ENCODE data around the gene SELENON.

The SELENON gene

DNA sequence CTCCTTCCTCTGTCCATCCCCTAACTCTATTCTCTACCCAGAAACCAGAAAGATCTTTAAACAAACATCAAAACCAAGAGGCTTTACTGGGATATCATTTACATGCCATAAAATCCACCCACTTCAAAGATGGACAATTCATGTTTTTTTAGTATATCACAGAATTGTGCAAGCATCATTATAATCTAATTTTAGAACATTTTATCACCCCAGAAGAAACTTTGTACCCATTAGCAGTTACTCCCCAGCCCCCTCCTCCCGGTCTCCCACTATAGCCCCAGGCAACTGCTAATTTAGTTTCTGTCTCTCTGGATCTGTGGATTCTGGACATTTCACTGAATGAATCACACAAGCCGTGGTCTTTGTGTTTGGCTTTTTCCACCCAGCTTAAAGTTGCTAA, 4.8 kb upstream of the SELENON start:
- no peak for DNase-seq

DNA sequence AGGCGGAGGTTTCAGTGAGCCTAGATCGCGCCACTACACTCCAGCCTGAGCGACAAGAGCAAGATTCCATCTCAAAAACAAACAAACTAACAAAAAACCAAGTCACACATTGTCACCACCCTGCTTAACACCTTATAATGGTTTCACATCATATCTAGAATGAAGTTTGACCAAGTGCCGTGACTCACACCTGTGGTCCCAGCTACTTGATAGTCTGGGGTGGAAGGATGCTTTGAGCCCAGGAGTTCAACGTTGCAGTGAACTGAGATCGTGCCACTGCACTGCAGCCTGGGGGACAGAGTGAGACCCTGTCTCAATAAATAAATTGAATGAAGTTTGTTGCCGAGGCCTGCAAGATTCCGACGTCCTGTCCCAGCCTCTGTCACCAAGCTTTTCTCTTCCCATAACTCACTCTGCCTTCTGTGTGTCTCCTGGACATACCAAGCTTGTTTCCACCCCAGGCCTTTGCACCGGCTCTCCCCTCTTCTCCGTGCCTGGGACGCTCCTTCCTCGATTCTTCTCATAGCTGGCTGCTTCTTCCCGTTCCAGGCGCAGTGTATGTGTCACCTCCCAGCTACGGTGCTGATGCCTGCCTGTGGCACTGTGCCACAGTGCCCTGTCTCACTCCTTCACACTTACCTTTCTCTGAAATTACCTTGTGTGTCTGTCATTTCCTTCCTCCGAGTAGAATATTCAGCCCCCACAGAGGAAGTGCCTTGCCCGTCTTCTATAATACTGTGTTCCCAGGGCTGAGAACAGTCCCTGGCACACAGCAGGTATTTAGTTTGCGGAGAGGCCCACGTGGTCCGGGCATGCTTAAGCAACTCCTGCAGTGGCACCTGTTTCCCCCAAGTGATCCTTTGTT, 3.8 kb upstream of the SELENON start:
- DNase-seq = peak in 1 of 2 donors; percentile 49

DNA sequence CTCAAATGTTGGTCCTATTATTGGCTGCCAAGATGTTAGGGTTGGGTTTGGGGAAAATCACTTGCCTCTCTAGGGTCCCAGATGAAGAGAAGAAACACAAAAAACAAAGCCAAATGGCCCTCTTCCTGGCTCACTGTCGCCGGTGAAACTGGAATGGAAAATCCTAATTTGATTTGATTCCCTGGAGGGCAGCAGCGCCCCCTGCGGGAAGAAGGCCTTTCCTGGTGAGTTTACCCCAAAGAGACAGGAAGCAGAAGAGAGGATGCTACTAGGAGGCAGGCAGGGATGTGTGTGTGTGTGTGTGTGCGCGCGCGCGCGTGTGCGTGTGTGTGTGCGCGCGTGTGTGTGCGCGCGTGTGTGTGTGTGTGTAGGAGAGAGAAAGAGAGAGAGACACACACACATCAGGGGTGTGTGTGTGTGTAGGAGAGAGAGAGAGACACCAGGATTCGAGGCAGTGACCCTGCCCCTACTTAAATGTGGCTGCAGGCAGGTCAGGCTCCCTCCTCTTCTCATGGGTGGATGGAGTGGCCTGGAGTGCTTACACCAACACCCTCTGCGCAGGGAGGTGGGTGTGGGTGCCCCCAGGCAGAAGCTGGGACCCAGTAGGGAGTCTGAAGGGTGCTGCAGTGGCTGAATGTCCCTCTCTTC, 3.1 kb upstream of the SELENON start:
- peak; percentile 92 to 95 for DNase-seq

DNA sequence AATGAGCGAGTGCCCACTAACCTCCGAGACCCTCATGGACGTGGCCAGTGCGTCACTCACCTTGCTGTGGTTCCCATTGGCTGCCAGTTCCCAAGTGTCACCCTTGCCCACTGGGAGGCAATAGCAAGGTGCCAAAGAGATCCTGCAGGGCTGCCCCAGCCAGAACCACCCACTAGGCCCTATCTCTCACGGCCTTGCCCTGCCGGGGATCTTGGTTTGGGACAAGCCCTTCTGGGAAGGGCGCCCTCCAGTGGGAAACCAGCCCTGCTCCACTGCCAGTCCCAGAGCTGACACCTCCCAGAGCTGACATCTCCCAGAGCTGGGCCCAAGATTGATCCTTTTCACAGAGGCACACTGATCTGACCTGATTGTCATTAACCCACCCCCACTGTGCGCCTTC, 2.1 kb upstream of the SELENON start:
- peak; percentile 54 to 64 for DNase-seq

DNA sequence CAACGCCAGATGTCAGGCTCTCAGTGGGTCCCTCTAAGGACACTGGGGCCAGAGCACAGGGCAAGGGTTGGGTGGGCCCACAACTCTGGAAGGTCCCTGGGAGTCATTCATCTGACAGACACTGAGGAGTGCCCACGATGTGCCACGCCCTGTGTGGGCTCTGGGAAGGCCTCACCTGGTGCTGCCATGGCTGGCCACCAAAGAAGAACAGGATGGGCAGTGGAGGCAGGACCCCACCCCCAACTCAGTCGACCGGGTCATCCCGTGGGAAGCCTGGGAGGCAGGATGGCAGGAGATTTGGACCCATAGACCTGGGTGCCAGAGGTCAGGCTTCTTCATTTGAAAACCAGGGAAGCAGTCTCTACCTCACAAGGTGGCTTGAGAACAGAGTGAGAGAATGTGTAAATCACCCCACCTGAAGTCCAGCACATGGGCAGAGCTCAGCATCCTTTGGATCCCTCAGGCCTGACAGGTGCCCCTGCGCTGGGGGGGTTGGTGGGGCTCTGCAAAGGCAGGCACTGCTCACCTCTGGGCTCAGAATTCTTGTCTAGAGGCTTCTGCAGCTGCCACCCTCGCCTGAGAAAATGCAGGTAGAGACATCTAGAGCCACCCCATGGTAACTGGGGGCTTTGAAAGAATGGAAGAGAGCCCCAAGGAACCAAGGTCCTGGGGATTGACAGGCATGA, 1.2 kb upstream of the SELENON start:
- DNase-seq = no peak

DNA sequence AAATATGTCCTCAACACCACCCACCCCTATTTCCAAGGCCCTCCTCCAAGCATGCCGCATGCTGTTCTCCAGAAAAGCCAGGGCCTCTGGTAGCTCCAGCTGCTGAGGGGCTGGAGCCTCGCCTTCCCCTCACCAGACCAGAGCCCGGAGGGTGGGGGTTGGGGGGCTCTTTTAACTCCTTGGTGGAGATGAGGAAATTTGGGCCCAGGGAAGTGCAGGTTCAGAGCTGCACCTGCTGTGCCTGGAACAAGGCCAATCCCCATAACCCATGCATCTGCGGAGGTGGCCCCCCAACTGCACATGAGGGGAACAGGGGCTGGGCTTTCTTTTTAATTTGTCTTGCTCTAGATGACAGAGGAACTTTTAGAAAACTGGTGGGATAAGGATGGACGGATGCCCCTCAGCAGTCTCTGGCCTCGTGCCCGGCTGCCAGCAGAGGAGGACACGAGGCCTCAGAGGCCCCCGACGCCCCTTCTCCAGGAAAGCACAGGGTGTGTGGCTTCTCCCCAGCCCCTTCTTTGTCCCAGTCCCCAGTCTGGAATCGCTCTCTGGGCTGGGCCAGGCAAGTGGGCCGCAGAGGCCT, 550 bp upstream of the SELENON start:
- DNase-seq = no peak

DNA sequence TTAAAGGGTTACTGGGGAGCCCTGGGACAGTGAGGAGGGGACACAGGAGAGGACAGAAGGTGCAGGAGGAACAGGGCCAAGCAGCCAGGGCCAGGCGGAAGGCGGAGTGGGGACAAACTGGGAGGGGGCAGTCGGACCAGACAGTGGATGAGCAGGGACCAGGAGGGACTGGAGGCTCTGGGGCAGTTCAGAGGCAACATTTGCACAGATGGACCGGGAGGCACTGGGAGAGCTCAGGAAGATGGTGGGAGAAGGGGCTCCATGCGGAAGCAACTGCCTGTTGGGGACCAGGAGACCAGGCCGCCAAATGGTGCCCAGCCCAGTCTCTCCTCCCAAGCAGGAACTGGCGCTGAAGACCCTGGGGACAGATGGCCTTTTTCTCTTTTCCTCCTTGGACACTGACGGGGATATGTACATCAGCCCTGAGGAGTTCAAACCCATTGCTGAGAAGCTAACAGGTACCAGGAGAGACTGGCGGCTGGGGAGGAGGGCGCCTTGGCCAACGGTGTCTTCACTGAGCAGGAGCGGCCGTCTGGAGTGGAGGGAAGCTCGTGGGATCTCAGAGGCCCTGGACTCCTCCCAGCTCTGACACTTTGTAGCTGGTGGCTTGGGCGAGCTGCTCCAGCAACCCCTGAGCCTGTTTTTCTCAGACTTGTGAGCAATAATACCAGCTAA, 847 bp downstream of the SELENON start:
- no peak for DNase-seq

DNA sequence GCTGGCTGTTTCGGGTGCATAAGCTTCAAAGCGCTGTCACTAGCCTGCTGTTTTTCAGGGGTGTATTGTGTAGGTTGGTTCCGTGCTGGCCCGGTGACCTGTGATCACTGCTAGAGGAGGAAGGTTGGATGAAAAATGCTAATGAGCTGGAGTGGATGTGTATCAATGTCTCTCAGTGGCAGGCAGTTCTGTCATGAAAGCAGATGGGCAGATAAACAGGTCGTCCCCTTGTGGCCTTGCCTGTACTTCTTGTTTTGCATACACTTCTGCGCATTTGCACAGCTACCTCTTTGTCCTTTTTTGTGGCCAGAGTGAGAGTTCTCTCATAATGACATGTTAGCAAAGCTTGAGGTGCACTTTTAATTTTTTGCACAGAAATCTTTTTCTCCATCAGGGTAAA, 2.9 kb downstream of the SELENON start:
- no peak for DNase-seq

DNA sequence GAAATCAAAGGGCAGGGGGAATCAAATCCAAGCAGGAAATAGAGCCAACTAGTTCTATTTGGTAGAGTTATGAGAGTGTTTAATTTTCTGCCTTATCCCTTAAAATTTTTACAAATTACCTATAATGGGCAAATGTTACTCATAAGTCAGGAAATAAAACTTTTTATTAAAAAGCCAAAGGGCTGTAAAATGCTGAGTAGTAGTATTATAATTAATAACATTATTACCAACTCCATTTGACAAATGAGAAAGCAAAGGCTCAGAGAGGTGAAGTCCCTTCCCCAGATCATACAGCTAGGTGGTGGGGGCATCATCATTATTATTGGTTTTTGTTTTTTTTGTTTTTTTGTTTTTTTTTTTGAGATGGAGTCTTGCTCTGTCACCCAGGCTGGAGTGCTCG, 3.4 kb downstream of the SELENON start:
- DNase-seq = no peak

DNA sequence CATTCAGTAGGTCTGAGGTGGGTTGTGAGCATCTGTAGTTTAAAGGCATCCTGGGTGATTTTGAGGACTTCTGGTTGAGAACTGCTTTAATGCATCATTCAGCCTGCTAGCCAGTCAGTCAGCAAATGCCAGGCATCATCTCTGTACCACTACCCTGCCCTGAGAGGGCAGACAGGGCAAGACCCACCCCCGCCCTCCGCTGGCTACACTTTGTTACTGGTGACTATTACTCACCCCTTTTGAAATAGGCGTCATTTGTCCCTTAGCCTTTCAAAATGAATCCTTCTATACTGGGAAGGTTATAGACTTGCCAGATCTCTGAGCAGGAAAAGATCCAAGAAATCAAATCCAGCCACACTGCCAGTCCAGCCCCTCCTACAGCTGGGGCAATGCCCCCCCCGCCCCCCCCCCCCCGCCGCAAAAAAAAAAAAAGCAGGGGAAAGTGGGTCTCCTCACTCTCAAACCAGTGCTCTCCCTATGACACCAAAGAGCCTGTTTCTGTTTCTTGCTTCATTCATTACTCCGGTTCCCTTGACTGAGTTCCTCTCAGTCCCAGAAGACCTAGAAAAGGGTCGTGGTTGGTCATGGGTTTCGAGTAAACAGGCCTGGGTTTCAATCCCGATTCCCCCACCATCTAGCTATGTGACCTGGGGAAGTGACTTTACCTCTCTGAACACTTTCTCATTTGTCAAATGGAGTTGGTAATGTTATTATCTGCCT, 4.4 kb downstream of the SELENON start:
- peak in 1 of 2 donors; percentile 46 for DNase-seq

DNA sequence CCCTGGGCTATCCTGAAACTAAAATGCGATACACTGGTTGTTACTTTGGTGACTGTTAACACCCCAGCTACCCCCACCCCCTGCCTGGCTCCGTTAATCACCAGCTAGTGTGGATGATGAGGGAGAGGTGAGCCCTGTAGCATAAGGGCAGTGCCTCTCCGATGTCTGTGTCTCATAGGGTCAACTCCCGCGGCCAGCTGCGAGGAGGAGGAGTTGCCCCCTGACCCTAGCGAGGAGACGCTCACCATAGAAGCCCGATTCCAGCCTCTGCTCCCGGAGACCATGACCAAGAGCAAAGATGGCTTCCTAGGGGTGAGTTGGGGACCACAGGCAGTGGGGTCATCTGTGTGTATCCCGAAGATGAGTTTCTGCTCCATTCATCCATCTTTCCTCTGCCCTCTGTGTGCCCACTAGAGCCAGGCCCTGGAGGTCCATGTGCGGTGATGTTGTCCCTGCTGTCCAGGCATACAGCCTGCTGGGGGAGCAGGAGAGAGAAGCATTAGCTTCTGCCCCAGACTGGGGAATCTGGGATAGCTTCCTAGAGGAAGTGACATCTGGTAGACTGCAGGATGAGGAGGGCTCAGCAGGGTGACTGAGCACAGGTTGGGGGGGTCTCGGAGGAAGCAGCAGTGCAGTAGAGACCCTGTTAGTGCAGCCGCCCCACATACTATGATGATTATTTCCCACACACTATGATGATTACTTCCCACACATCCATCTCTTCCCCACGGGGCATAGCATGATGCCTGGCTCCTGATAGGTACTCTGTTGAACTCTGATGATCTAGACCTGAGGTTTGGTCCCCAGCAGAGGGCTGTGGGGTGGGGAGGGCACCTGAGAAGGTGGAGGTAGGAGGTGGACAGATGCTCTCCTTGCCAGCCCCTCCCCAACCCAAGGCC, 5.2 kb downstream of the SELENON start:
- no peak for DNase-seq

DNA sequence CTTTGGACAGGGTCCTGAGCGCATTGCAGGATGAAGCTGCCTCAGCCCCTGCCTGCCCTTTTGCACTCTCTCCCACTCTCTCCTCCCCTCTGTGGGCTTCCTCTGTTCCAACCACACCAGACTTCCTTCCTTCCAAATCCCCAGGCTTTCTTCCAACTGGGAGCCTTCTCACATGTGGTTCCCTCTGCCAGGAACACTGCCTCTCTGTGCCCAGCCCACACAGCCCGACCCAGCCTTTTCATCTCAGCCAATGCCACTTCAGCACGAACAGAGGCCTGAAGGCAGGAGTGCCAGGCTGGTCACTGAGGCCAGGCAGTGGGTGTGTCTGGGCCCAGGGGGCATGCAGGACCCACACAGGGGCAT, 5.9 kb downstream of the SELENON start:
- DNase-seq = no peak

DNA sequence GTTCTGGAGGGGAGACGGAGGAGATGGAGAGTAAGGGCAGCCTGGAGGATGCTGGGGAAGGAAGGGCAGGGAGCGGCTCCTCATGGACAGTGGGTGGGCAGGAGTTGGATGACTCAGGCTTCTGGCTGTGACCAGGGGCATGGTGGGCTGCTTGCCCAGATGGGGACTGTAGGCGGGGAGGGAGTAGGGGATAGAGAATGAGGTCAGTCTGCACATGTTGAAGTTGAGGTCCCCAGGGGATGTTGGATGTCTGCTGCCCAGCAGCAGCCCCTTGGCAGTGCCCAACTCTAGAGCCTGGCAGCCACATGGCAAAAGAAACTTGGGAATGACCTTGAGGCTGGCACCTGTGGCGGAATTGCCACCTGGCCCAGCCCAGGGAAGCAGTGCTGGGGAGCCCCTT, 6.4 kb downstream of the SELENON start:
- DNase-seq = no peak

DNA sequence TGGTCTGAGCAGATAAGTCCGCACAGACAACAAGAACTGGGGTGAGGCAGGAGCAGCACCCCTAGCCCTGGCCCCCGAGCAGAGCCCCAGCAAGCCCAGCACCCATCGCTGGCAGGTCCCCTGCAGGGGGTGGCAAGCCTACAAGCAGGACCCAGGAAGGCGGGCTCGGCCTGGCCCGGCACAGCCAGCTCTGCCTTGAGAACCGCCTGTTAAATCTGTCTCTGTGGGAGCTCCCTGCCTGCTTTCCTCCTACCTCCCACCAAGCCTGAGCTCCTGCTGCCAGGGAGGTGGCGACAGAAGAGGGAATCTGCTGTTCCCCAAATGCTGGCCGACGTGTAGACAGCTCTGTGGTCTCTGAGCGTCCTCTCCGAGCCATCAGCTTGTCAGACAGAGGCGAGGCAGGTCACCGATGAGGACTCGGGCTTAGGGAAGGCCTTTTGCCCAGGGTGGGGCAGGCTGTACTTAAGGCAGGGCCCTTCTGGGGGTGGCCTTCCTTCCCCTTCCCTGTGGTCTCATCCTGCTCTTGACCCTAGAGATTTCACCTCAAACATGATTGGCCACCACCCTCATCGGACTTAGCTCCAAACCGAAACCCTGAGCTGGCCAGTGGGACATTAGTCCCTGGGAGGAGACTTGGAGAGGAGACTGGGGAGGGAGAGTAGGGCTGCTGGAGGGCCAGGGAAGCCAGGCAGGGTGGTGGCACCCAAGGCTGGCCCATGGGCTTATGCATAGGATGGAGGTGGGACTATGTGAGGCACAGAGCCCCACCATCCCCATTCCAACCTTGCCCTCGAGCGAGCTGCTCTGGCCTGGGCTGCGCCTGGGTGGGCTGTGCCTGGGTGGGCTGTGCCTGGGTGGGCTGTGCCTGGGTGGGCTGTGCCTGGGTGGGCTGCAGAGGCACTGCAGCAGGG, 7.7 kb downstream of the SELENON start:
- no peak for DNase-seq

DNA sequence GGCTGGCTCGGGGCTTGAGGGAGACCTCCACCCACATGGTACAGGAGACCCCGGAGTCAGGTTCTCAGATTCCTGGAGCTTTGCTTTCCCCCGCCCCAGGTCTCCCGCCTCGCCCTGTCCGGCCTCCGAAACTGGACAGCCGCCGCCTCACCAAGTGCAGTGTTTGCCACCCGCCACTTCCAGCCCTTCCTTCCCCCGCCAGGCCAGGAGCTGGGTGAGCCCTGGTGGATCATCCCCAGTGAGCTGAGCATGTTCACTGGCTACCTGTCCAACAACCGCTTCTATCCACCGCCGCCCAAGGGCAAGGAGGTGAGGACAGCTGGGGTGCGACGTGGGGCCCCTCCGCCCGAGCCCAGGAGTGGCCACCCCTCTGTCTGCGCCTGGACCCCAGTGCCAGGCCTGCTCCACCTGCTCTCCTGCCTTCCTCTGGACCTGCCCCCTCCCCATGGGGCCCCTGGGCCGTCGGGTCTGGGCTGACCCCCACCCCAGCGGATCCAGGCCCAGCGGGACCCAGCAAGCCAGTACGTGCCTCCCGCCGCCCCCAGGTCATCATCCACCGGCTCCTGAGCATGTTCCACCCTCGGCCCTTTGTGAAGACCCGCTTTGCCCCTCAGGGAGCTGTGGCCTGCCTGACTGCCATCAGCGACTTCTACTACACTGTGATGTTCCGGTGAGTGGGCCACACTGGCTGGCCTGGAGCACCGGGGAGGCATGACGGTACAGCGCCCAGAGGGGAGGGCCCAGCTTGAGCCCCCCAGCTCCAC, 8.7 kb downstream of the SELENON start:
- DNase-seq = no peak

DNA sequence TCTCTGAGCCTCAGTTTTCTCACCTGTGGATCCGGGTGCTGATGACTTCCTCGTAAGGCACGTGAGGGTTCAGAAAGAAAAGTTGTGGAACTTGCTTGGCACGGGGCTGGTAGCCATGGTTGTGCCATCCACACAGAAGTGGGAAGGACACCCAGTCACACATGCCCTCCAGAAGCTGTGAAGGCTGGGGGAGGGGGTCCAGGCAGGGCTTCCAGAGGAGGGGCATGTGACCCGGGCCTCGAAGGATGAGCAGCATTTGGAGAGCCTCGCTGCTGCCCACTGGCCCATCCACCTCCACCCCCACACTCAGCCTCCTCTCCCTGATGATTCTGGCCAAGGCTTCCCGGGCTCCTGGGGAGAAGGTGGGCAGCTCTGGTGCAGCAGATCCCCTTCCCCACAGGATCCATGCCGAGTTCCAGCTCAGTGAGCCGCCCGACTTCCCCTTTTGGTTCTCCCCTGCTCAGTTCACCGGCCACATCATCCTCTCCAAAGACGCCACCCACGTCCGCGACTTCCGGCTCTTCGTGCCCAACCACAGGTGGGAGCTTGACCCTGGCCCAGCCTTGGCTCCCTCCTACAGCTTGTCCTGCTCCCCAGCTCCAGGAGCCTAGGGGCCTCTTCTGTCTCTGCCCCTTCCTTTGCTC, 9.4 kb downstream of the SELENON start:
- DNase-seq = no peak

DNA sequence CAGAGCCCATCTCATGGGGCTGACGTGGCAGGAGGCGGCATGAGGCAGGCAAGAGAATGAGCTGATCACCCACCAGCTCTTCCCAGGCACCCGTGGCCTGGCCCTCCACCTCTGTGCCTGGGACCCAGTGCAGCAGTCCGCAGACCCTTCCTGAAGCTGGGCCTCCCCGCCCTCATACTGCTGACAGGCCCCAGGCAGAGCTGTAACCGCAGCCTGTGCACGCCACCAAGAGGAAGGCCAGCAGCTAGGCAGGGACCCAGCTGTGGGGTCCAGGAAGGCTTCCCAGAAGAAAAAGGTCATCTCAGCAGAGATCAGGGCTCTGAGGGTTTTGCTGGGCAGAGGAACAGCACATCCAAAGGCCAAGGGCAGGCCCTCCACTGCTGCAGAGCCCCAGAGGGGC, 9.9 kb downstream of the SELENON start:
- DNase-seq = no peak
